ENCODE data around the gene ZNF350. TPM values are rescaled to one million over a fixed set of nuclear protein-coding genes. Genes with fewer than 3 reads are reported as not detected.
A peak's percentile ranks its signal among the peaks of the same experiment; 100 is the strongest.

Gene ZNF350
- 10.7 and 14.0 TPM in 2 replicates for total RNA-seq (2022)
- Bru-seq, nascent RNA = percentile 77 among the genes with signal in this experiment
- BruChase-seq, experiment 1, labeled RNA remaining after a 6-hour chase = percentile 56 among the genes with signal in this experiment
- BruChase-seq, experiment 2, labeled RNA remaining after a 2-hour chase = percentile 62 among the genes with signal in this experiment
- long read RNA-seq, transcript ZNF350-201 (5 exons, 2,338 nt) = major isoform, 5 of 15 reads
- long read RNA-seq, partial matches to known transcripts = 0 of 15 reads
- long read RNA-seq, other reads (novel, unspliced or antisense) = 10 of 15 reads

- no peaks in the 10 kb centered on the region for H3K4me1 Mint-ChIP-seq (ENCODE audit: low read depth, unreplicated experiment)
- CTCF ChIA-PET = no interaction called here
- no peak for TF ChIP-seq CTCF (IDR thresholded peaks at IDR 0.05; ENCODE audit: unreplicated experiment)
- H3K36me3 Mint-ChIP-seq (ENCODE audit: insufficient read depth, unreplicated experiment) = peaks cover 17% of the 10 kb centered on the region
- peak within 1 kb of the TSS; percentile 86 for H3K4me3 Mint-ChIP-seq (ENCODE audit: low read depth, unreplicated experiment)
- intact Hi-C loops (cut with micrococcal nuclease; ENCODE audit: unreplicated experiment) = no loop called here
- H3K27me3 Mint-ChIP-seq (ENCODE audit: unreplicated experiment) = no peaks in the 10 kb centered on the region
- peaks cover 29% of the 10 kb centered on the region for H3K9me3 Mint-ChIP-seq (ENCODE audit: low read depth, unreplicated experiment)
- TSS peak; percentile 51 for BruUV-seq (replicated peaks)
- peak; percentile 88 for DNase-seq
- H3K27ac Mint-ChIP-seq (ENCODE audit: unreplicated experiment) = peak within 1 kb of the TSS; percentile 89
These were observed at the start of gene ZNF350 for GRCh38 chr19:51986309-51987291. Gene ZNF350, minus strand, starts transcription at chr19:51986840. Its CDS starts 12,480 bp downstream, at chr19:51974360.

- H3K36me3 Mint-ChIP-seq (ENCODE audit: insufficient read depth, unreplicated experiment) = peaks cover 56% of the 10 kb centered on the region
- DNase-seq = no peak
- intact Hi-C loops (cut with micrococcal nuclease; ENCODE audit: unreplicated experiment) = no loop called here
- no peak for TF ChIP-seq CTCF (IDR thresholded peaks at IDR 0.05; ENCODE audit: unreplicated experiment)
- H3K27ac Mint-ChIP-seq (ENCODE audit: unreplicated experiment) = no peak overlapping the region
- no peaks in the 10 kb centered on the region for H3K27me3 Mint-ChIP-seq (ENCODE audit: unreplicated experiment)
- BruUV-seq (replicated peaks) = no TSS peak
- CTCF ChIA-PET = no interaction called here
- peaks cover 28% of the 10 kb centered on the region for H3K9me3 Mint-ChIP-seq (ENCODE audit: low read depth, unreplicated experiment)
- H3K4me3 Mint-ChIP-seq (ENCODE audit: low read depth, unreplicated experiment) = no peak overlapping the region
- H3K4me1 Mint-ChIP-seq (ENCODE audit: low read depth, unreplicated experiment) = no peaks in the 10 kb centered on the region
These were observed 47.5 kb upstream of the ZNF350 start for GRCh38 chr19:52034051-52034728.

GRCh38 chr19:52028780-52029123 is 42.1 kb upstream of the ZNF350 start:
- CTCF ChIA-PET = no interaction called here
- H3K36me3 Mint-ChIP-seq (ENCODE audit: insufficient read depth, unreplicated experiment) = peaks cover 52% of the 10 kb centered on the region
- peaks cover 15% of the 10 kb centered on the region for H3K9me3 Mint-ChIP-seq (ENCODE audit: low read depth, unreplicated experiment)
- H3K4me3 Mint-ChIP-seq (ENCODE audit: low read depth, unreplicated experiment) = peak overlapping the region; percentile 79
- no peaks in the 10 kb centered on the region for H3K27me3 Mint-ChIP-seq (ENCODE audit: unreplicated experiment)
- intact Hi-C loops (cut with micrococcal nuclease; ENCODE audit: unreplicated experiment) = loop anchor here (2.0 kb wide), 1 partner anchor 20 kb away; the partner anchor contains the start of gene ZNF432
- no peak for TF ChIP-seq CTCF (IDR thresholded peaks at IDR 0.05; ENCODE audit: unreplicated experiment)
- DNase-seq = no peak
- H3K27ac Mint-ChIP-seq (ENCODE audit: unreplicated experiment) = peak overlapping the region; percentile 78
- peaks cover 6% of the 10 kb centered on the region for H3K4me1 Mint-ChIP-seq (ENCODE audit: low read depth, unreplicated experiment)
- TSS peak; percentile 73 for BruUV-seq (replicated peaks)
